H9 (cell line): ENCODE data around the gene DNER. TPM values are rescaled to one million over a fixed set of nuclear protein-coding genes. Genes with fewer than 3 reads are reported as not detected.

ENCODE experiments used
- DNase-seq: peaks from one replicate; pipeline ENCODE4 v3.0.0-alpha.2; 2017
- H2AFZ ChIP-seq: one replicate; pipeline ENCODE4 v1.6.1; 2013; ENCODE audit warnings: mild to moderate bottlenecking, low read length, control low read depth, moderate library complexity
- H2AK5ac ChIP-seq: 2 replicates; pipeline ENCODE4 v1.6.1; 2013; ENCODE audit warnings: low read length, control low read depth, mixed read lengths; ENCODE audit not compliant: insufficient read length
- H2BK120ac ChIP-seq: one replicate; pipeline ENCODE4 v1.6.1; 2013; ENCODE audit warnings: low read depth, mild to moderate bottlenecking, low read length, control low read depth, inconsistent platforms; ENCODE audit not compliant: poor library complexity, severe bottlenecking
- H2BK12ac ChIP-seq: 2 replicates; pipeline ENCODE4 v1.6.1; 2013; ENCODE audit warnings: low read length, control low read depth, mixed read lengths, low read depth; ENCODE audit not compliant: insufficient read length
- H2BK15ac ChIP-seq: 2 replicates; pipeline ENCODE4 v1.6.1; 2013; ENCODE audit warnings: low read depth, low read length, control low read depth
- H2BK20ac ChIP-seq: one replicate; pipeline ENCODE4 v1.6.1; 2013; ENCODE audit warnings: low read depth, mild to moderate bottlenecking, low read length, control low read depth, inconsistent platforms; ENCODE audit not compliant: poor library complexity, severe bottlenecking
- H2BK5ac ChIP-seq: 2 replicates; pipeline ENCODE4 v1.6.1; 2013; ENCODE audit warnings: low read length, control low read depth, mixed read lengths; ENCODE audit not compliant: insufficient read length
- H3K14ac ChIP-seq: 2 replicates; pipeline ENCODE4 v1.6.1; 2013; ENCODE audit warnings: low read length, control low read depth; ENCODE audit not compliant: insufficient read depth
- H3K18ac ChIP-seq: 2 replicates; pipeline ENCODE4 v1.6.1; 2013; ENCODE audit warnings: low read depth, mild to moderate bottlenecking, mixed read lengths, low read length, control low read depth; ENCODE audit not compliant: insufficient read length
- H3K23ac ChIP-seq: 2 replicates; pipeline ENCODE4 v1.6.1; 2013; ENCODE audit warnings: low read length, control low read depth, mixed read lengths, low read depth; ENCODE audit not compliant: insufficient read length
- H3K23me2 ChIP-seq: 2 replicates; pipeline ENCODE4 v1.6.1; 2013; ENCODE audit warnings: low read depth, mild to moderate bottlenecking, mixed read lengths, low read length, control low read depth; ENCODE audit not compliant: insufficient read length, poor library complexity, severe bottlenecking
- H3K27ac ChIP-seq: 2 replicates; pipeline ENCODE4 v1.5.1; 2013; ENCODE audit warnings: low read length, control low read depth, mixed read lengths, low read depth; ENCODE audit not compliant: insufficient read length
- H3K27me3 ChIP-seq: 2 replicates; pipeline ENCODE4 v1.6.1; 2013; ENCODE audit warnings: low read length, control low read depth, inconsistent platforms; ENCODE audit not compliant: insufficient read depth
- H3K4ac ChIP-seq: 2 replicates; pipeline ENCODE4 v1.6.1; 2013; ENCODE audit warnings: low read depth, mild to moderate bottlenecking, control low read depth, inconsistent platforms, low read length, moderate library complexity
- H3K4me1 ChIP-seq: 2 replicates; pipeline ENCODE4 v1.6.1; 2013; ENCODE audit warnings: low read length, control low read depth, inconsistent platforms; ENCODE audit not compliant: insufficient read depth
- H3K4me2 ChIP-seq: 2 replicates; pipeline ENCODE4 v1.6.1; 2013; ENCODE audit warnings: low read length, control low read depth, mixed read lengths; ENCODE audit not compliant: insufficient read length, insufficient read depth
- H3K56ac ChIP-seq: 2 replicates; pipeline ENCODE4 v1.6.1; 2013; ENCODE audit warnings: low read depth, mild to moderate bottlenecking, mixed read lengths, low read length, control low read depth; ENCODE audit not compliant: insufficient read length
- H3K79me1 ChIP-seq: 2 replicates; pipeline ENCODE4 v1.6.1; 2013; ENCODE audit warnings: low read depth, mild to moderate bottlenecking, moderate library complexity, low read length, control low read depth, inconsistent platforms; ENCODE audit not compliant: insufficient read depth, poor library complexity, severe bottlenecking
- H3K79me2 ChIP-seq: 2 replicates; pipeline ENCODE4 v1.6.1; 2013; ENCODE audit warnings: low read length, control low read depth, inconsistent platforms; ENCODE audit not compliant: insufficient read depth
- H3K9ac ChIP-seq: 2 replicates; pipeline ENCODE4 v1.6.1; 2013; ENCODE audit warnings: low read length, control low read depth, mixed read lengths; ENCODE audit not compliant: insufficient read length; ENCODE audit errors: extremely low read depth
- H3K9me3 ChIP-seq: one replicate; pipeline ENCODE4 v1.6.1; 2013; ENCODE audit warnings: low read depth, low read length, inconsistent platforms; ENCODE audit not compliant: control insufficient read depth
- H3T11ph ChIP-seq: one replicate; pipeline ENCODE4 v1.6.1; 2013; ENCODE audit warnings: mild to moderate bottlenecking, low read length, control low read depth, inconsistent platforms
- H4K20me1 ChIP-seq: one replicate; pipeline ENCODE4 v1.6.1; 2013; ENCODE audit not compliant: control insufficient read depth, insufficient read length, insufficient read depth
- H4K5ac ChIP-seq: 2 replicates; pipeline ENCODE4 v1.6.1; 2013; ENCODE audit warnings: low read depth, mild to moderate bottlenecking, mixed read lengths, low read length, control low read depth; ENCODE audit not compliant: insufficient read length
- H4K8ac ChIP-seq: replicated peaks from 2 replicates; pipeline ENCODE4 v1.6.1; 2013; ENCODE audit warnings: low read length, control low read depth, mixed read lengths, low read depth; ENCODE audit not compliant: insufficient read length
- H4K91ac ChIP-seq: 2 replicates; pipeline ENCODE4 v1.6.1; 2013; ENCODE audit warnings: low read depth, mild to moderate bottlenecking, moderate library complexity, mixed read lengths, low read length, control low read depth; ENCODE audit not compliant: insufficient read length
- H3K27ac Mint-ChIP-seq, 3 experiments: 2 replicates in 2 of 3; 3 replicates in 1 of 3; pipeline ENCODE4 v1.8.0; 2020 to 2021; ENCODE audit warnings: mixed read lengths in 3 of 3, mild to moderate bottlenecking in 1 of 3, moderate library complexity in 1 of 3
- H3K27me3 Mint-ChIP-seq: 2 replicates; pipeline ENCODE4 v1.8.0; 2021; ENCODE audit warnings: low read depth, mild to moderate bottlenecking, moderate library complexity, mixed read lengths
- H3K36me3 Mint-ChIP-seq, 3 experiments: 2 replicates in 2 of 3; 3 replicates in 1 of 3; pipeline ENCODE4 v1.8.0; 2020 to 2021; ENCODE audit warnings: low read depth in 3 of 3, mixed read lengths in 3 of 3; ENCODE audit not compliant: insufficient read depth in 1 of 3
- H3K4me1 Mint-ChIP-seq, 2 experiments: 2 replicates each; pipeline ENCODE4 v1.8.0; 2020; ENCODE audit warnings: mixed read lengths in 2 of 2
- H3K4me3 Mint-ChIP-seq, 2 experiments: 2 replicates in 1 of 2; 3 replicates in 1 of 2; pipeline ENCODE4 v1.8.0; 2020 to 2021; ENCODE audit warnings: mild to moderate bottlenecking in 2 of 2, mixed read lengths in 2 of 2, moderate library complexity in 1 of 2
- H3K9me3 Mint-ChIP-seq, 2 experiments: 2 replicates in 1 of 2; 3 replicates in 1 of 2; pipeline ENCODE4 v1.8.0; 2020; ENCODE audit warnings: mild to moderate bottlenecking in 2 of 2, mixed read lengths in 2 of 2, moderate library complexity in 1 of 2
- CTCF ChIP-seq: fragments of 200-600 bp; sonication (generic); conservative IDR thresholded peaks from 3 replicates; pipeline ENCODE4 v1.8.0; 2021; ENCODE audit warnings: antibody characterized with exemption, mild to moderate bottlenecking
- WGBS: extraction: QIAGEN DNeasy Blood & Tissue Kit; methylation state at CpG from one replicate; pipeline ENCODE4 v1.1.7; 2013; ENCODE audit warnings: missing lambda C conversion rate, low lambda C conversion rate, mixed read lengths; ENCODE audit not compliant: insufficient read length; ENCODE audit errors: extremely low coverage; 5-methylcytosine and 5-hydroxymethylcytosine counted together
- total RNA-seq: library from RNA; stranded (reverse); gene quantifications from 2 replicates; pipeline ENCODE4 v1.2.1, GENCODE V29; 2021

DNER gene
- total RNA-seq, 1 experiment from 2014 or later: 1.0 TPM

GRCh38 chr2:229650901-229651300 is 63.5 kb downstream of the DNER start:
- Histone ChIP-seq H3K23me2 (no peaks in the 10 kb centered on the region), H3T11ph (no peak overlapping the region), H3K56ac (no peak overlapping the region), H4K20me1 (no peaks in the 10 kb centered on the region), H3K9ac (no peak overlapping the region), H2BK120ac (no peak overlapping the region), H4K8ac (no peak overlapping the region), H3K4ac (no peak overlapping the region), H4K5ac (no peak overlapping the region), H2BK20ac (no peak overlapping the region), H3K14ac (no peak overlapping the region), H3K4me2 (no peak overlapping the region), H3K23ac (no peak overlapping the region), H3K18ac (no peak overlapping the region), H3K4me1 (peaks cover 8% of the 10 kb centered on the region; the same call in 1 of the 2 replicates), H2BK15ac (no peak overlapping the region), H2AK5ac (no peak overlapping the region), H4K91ac (no peak overlapping the region), H3K79me2 (no peaks in the 10 kb centered on the region), H3K27me3 (no peaks in the 10 kb centered on the region), H2AFZ (no peak overlapping the region), H3K27ac (no peak overlapping the region), H2BK5ac (no peak overlapping the region), H2BK12ac (no peak overlapping the region), H3K9me3 (no peaks in the 10 kb centered on the region), H3K79me1 (no peaks in the 10 kb centered on the region)
- no peak overlapping the region for H3K4me3 Mint-ChIP-seq
- no peaks in the 10 kb centered on the region for H3K36me3 Mint-ChIP-seq
- peaks cover 1% of the 10 kb centered on the region; the same call in 1 of the 2 replicates for H3K27me3 Mint-ChIP-seq
- H3K4me1 Mint-ChIP-seq: peaks cover 19 to 21% of the 10 kb centered on the region in 2 experiments
- H3K27ac Mint-ChIP-seq: no peak overlapping the region; a peak in 1 of 7 replicates
- no peak for TF ChIP-seq CTCF
- WGBS: no CpG with 5 or more reads among the region's 3 CpGs
- H3K9me3 Mint-ChIP-seq: no peaks in the 10 kb centered on the region
- DNase-seq: no peak
